IPS DF 4.7 (cell line): ENCODE measurements around the gene PTAFR.

Experiments
- DNase-seq: peaks from one replicate; pipeline ENCODE4 v3.0.0-alpha.2; 2013; ENCODE audit warnings: low spot score; ENCODE audit errors: extremely low read depth

PTAFR gene

GRCh38 chr1:28176492-28177470 is at the start of gene PTAFR:
Gene PTAFR, minus strand, starts transcription at chr1:28176690. Its CDS starts 25,669 bp downstream, at chr1:28151021.
- no peak for DNase-seq

GRCh38 chr1:28213315-28213714 is 36.8 kb upstream of the PTAFR start:
- DNase-seq, result no peak

GRCh38 chr1:28209700-28210099 is 33.2 kb upstream of the PTAFR start:
- DNase-seq, result no peak

GRCh38 chr1:28208818-28209441 is 32.4 kb upstream of the PTAFR start:
- DNase-seq, result no peak

GRCh38 chr1:28205243-28205642 is 28.8 kb upstream of the PTAFR start:
- DNase-seq, result no peak

GRCh38 chr1:28200234-28200873 is 23.9 kb upstream of the PTAFR start:
- DNase-seq, result no peak

- DNase-seq, result no peak
Measured at GRCh38 chr1:28199328-28200233, 23.1 kb upstream of the PTAFR start.

- no peak for DNase-seq
Measured at GRCh38 chr1:28197682-28198415, 21.4 kb upstream of the PTAFR start.

- no peak for DNase-seq
Measured at GRCh38 chr1:28196330-28196729, 19.8 kb upstream of the PTAFR start.

- DNase-seq, result no peak
Measured at GRCh38 chr1:28195780-28196179, 19.3 kb upstream of the PTAFR start.

- no peak for DNase-seq
Measured at GRCh38 chr1:28194326-28195035, 18.0 kb upstream of the PTAFR start.

GRCh38 chr1:28193701-28194161 is 17.2 kb upstream of the PTAFR start:
- no peak for DNase-seq

GRCh38 chr1:28190996-28191645 is 14.6 kb upstream of the PTAFR start:
- DNase-seq, result no peak

- no peak for DNase-seq
Measured at GRCh38 chr1:28190337-28190979, 14.0 kb upstream of the PTAFR start.

GRCh38 chr1:28185071-28185470 is 8.6 kb upstream of the PTAFR start:
- no peak for DNase-seq

- no peak for DNase-seq
Measured at GRCh38 chr1:28180306-28181305, 4.1 kb upstream of the PTAFR start.
